GM19395 (cell line): ENCODE results near the gene BSG.

ENCODE experiments used
- ATAC-seq: cut with Tn5 transposase; IDR thresholded peaks from one replicate; pipeline ENCODE4 v1.9.1; 2021; ENCODE audit warnings: mild to moderate bottlenecking, moderate library complexity; ENCODE audit not compliant: unreplicated experiment

The BSG gene

GRCh38 chr19:570937-571565 lies 1.3 kb upstream of the BSG start:
- ATAC-seq = no peak

GRCh38 chr19:571566-571974 lies 826 bp upstream of the BSG start:
- ATAC-seq = no peak

- peak; percentile 17 for ATAC-seq
Observed at GRCh38 chr19:572743-573518, 535 bp downstream of the BSG start.

GRCh38 chr19:573519-573825 lies 1.1 kb downstream of the BSG start:
- no peak for ATAC-seq

GRCh38 chr19:574658-575526 lies 2.5 kb downstream of the BSG start:
- ATAC-seq = no peak

GRCh38 chr19:575527-576506 lies 3.4 kb downstream of the BSG start:
- no peak for ATAC-seq

- ATAC-seq = no peak
Observed at GRCh38 chr19:576768-577438, 4.5 kb downstream of the BSG start.

GRCh38 chr19:577439-578392 lies 5.3 kb downstream of the BSG start:
- no peak for ATAC-seq

- ATAC-seq = no peak
Observed at GRCh38 chr19:579111-579841, 6.9 kb downstream of the BSG start.

- ATAC-seq = no peak
Observed at GRCh38 chr19:579842-580155, 7.4 kb downstream of the BSG start.

GRCh38 chr19:580274-580835 lies 8.0 kb downstream of the BSG start:
- ATAC-seq = no peak

- ATAC-seq = no peak
Observed at GRCh38 chr19:581399-582111, 9.2 kb downstream of the BSG start.

- ATAC-seq = no peak
Observed at GRCh38 chr19:582497-583197, 10.3 kb downstream of the BSG start.

GRCh38 chr19:583198-583967 lies 11.0 kb downstream of the BSG start:
- no peak for ATAC-seq

GRCh38 chr19:583968-584239 lies 11.5 kb downstream of the BSG start:
- ATAC-seq = no peak

GRCh38 chr19:584240-585001 lies 12.0 kb downstream of the BSG start:
- ATAC-seq = no peak
